HL-60 (cell line): ENCODE measurements around the gene IRAK2.

ENCODE experiments used
- DNase-seq, 2 experiments: peaks; one replicate each; pipeline ENCODE4 v3.0.0-alpha.2; 2010 to 2020; ENCODE audit warnings: low read depth in 1 of 2, low spot score in 1 of 2
- H3K27ac ChIP-seq: fragments of 250-450 bp; sonication (Bioruptor Pico); replicated peaks from 2 replicates; pipeline ENCODE4 v1.5.1; 2020; ENCODE audit warnings: mild to moderate bottlenecking, moderate library complexity
- H3K27me3 ChIP-seq: fragments of 250-450 bp; sonication (Bioruptor Pico); 2 replicates; pipeline ENCODE4 v1.5.1; 2021; ENCODE audit warnings: mild to moderate bottlenecking, moderate library complexity; ENCODE audit not compliant: insufficient read depth, poor library complexity, severe bottlenecking
- H3K4me3 ChIP-seq: replicated peaks from 2 replicates; pipeline ENCODE4 v1.5.1; 2011; ENCODE audit warnings: mild to moderate bottlenecking, control low read depth, low read length; ENCODE audit not compliant: insufficient read depth
- CTCF ChIP-seq: IDR thresholded peaks from one replicate; pipeline ENCODE4 v1.5.1; 2011; ENCODE audit warnings: low read length, control low read depth, inconsistent platforms; ENCODE audit not compliant: insufficient read depth
- GABPA ChIP-seq: IDR thresholded peaks from 2 replicates; pipeline ENCODE4 v1.6.1; 2012; ENCODE audit warnings: low read depth
- POLR2AphosphoS5 ChIP-seq: IDR thresholded peaks from 2 replicates; pipeline ENCODE4 v1.6.1; 2012; ENCODE audit warnings: low read depth
- REST ChIP-seq: IDR thresholded peaks from 2 replicates; pipeline ENCODE4 v1.6.1; 2012; ENCODE audit warnings: low read depth; ENCODE audit not compliant: insufficient replicate concordance
- SPI1 ChIP-seq: IDR thresholded peaks from 2 replicates; pipeline ENCODE4 v1.6.1; 2012; ENCODE audit warnings: low read depth, mild to moderate bottlenecking, borderline replicate concordance

IRAK2 gene

DNA sequence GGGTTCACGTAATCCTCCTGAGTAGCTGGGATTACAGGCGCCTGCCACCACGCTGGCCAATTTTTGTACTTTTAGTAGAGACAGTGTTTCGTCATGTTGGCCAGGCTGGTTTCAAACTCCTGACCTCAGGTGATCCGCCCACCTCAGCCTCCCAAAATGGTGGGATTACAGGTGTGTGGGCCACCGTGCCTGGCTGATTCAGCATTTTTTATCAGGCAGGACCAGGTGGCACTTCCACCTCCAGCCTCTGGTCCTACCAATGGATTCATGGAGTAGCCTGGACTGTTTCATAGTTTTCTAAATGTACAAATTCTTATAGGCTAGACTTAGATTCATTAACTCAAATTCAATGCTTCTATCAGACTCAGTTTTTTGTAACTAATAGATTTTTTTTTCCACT is 13.7 kb upstream of the IRAK2 start:
- no peak for TF ChIP-seq CTCF
- TF ChIP-seq POLR2AphosphoS5: no peak
- TF ChIP-seq REST: no peak
- no peak for TF ChIP-seq GABPA
- no peak for TF ChIP-seq SPI1
- DNase-seq: no peak
- H3K27me3 ChIP-seq: no peaks in the 10 kb centered on the region
- H3K4me3 ChIP-seq: no peak overlapping the region
- no peak overlapping the region for H3K27ac ChIP-seq

- H3K27ac ChIP-seq: no peak overlapping the region
Observed at GRCh38 chr3:10154335-10155122, 10.2 kb upstream of the IRAK2 start.

More at GRCh38 chr3:10154335-10155122, 10.2 kb upstream of the IRAK2 start:
- H3K27me3 ChIP-seq: no peaks in the 10 kb centered on the region
- DNase-seq: no peak
- TF ChIP-seq SPI1: no peak
- TF ChIP-seq POLR2AphosphoS5: 0 out of 2 replicates have a peak, but pooled peaks have one; percentile 16
- TF ChIP-seq CTCF: no peak
- no peak for TF ChIP-seq REST
- no peak for TF ChIP-seq GABPA
- no peak overlapping the region for H3K4me3 ChIP-seq
